ENCODE results near the gene SAFB2.

Gene SAFB2

GRCh38 chr19:5542665-5543064 lies 79.9 kb downstream of the SAFB2 start:
- no peak for DNase-seq (ENCODE audit: low read depth in 2 of 2)

DNA sequence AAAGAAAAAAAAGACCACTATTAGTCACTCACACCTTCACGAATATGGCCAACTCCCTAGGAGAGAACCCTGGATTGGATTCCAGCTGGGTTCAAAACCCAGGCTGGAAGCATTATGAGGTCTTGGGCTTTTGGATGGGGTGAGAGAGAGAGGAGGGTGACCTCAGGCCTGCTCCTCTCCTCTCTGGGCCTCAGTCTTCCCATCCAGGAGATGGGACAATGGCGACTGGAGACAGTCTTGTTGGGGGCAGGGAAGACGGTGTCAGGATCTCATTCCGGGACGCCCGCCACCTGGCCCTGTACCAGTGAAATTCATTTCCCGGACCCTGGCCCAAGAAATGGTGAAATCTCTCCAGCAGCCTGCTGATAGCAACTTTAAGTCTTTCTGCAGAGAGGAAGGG lies 81.1 kb downstream of the SAFB2 start:
- no peak for DNase-seq (ENCODE audit: low read depth in 2 of 2)

GRCh38 chr19:5540208-5540607 lies 82.4 kb downstream of the SAFB2 start:
- no peak for DNase-seq (ENCODE audit: low read depth in 2 of 2)

DNA sequence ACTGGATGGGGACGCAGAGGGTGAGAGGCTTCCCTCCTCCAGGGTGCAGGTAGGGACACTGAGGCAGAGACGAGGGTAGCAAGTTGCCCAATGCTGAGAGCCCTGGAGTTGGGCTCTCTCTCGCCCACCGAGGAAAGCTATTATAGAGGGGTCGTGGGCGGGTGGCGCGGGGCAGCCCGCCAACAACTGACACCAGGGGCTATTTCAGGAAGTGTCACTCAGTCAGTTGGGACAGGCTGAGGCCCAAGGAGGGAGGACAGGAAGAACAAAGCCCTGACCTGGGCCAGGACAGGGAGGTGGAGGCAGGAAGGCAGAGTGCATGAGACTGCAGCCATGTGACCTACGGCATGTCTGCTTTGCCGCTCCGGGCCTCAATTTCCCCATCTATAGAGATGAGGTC lies 84.7 kb downstream of the SAFB2 start:
- DNase-seq (ENCODE audit: low read depth in 2 of 2) = no peak

All from stimulated activated CD4-positive, alpha-beta T cell treated with anti-CD3 and anti-CD28 coated beads, Interleukin-1b, Interleukin-23, amount 100 ng/mL, for 4 hours (primary cell).